ENCODE results near the gene ITGA11.

DNA sequence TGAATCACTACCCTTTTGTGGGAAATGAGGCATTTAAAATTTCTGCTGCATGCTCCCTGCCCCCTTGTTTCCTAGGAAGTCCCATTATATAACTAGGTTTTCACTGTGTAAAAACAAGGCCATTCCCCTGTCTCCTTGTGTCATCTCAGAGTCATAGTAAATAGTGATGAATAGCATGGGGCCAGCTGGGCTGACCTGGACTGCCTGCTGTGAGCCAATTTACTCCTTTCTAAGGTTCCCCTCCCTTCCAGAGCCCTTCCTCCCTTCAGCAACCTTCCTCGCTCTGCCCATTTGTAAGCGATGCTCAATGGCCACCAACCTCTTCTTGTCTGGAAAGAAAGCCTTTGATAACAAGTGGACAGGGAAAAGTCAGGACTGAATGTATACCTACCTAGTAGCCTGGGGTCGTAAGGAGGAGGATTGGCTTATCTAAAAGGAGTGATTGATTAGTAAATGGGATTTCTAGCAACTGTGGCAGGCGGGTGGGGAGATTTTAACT, 11.7 kb downstream of the ITGA11 start:
- TF ChIP-seq POLR2A (IDR thresholded peaks at IDR 0.05; ENCODE audit: low read depth, low read length) (no peak), POLR2AphosphoS5 (IDR thresholded peaks at IDR 0.05; ENCODE audit: low read depth, low read length) (no peak)

Data from GM12892 (cell line).